PC-3 (cell line): ENCODE measurements around the gene PCDH15.

Experiments
- CTCF ChIP-seq: fragments of 300-600 bp; sonication (generic); conservative IDR thresholded peaks from 2 replicates; pipeline ENCODE4 v1.5.1; 2017; ENCODE audit warnings: antibody characterized with exemption, low read depth, mild to moderate bottlenecking, low read length
- EZH2 ChIP-seq: fragments of 300-600 bp; sonication (generic); IDR thresholded peaks from one replicate; pipeline ENCODE4 v1.6.1; 2017; ENCODE audit warnings: antibody characterized with exemption, mild to moderate bottlenecking, low read length; ENCODE audit not compliant: unreplicated experiment
- EZH2phosphoT487 ChIP-seq: fragments of 300-600 bp; sonication (generic); IDR thresholded peaks from 2 replicates; pipeline ENCODE4 v1.6.1; 2018; ENCODE audit warnings: mild to moderate bottlenecking, antibody characterized with exemption, low read length, borderline replicate concordance

GRCh38 chr10:54722075-54722474 lies 79.0 kb downstream of the PCDH15 start:
- TF ChIP-seq CTCF (no peak), EZH2 (no peak), EZH2phosphoT487 (no peak)
